Smooth muscle cell (in vitro differentiated cells): ENCODE measurements around the gene BIRC2. TPM values are rescaled to one million over a fixed set of nuclear protein-coding genes. Genes with fewer than 3 reads are reported as not detected.
A peak's percentile ranks its signal among the peaks of the same experiment; 100 is the strongest.

ENCODE experiments used
- DNase-seq: peaks from one replicate; lab custom pipeline; 2025; ENCODE audit not compliant: unreplicated experiment; lab: John Stamatoyannopoulos, UW
- H2AFZ ChIP-seq: fragments of 200-600 bp; sonication (generic); 2 replicates; pipeline ENCODE4 v1.6.0; 2016; ENCODE audit warnings: antibody characterized with exemption, low read depth, mild to moderate bottlenecking
- H3F3A ChIP-seq: fragments of 200-600 bp; sonication (generic); 2 replicates; pipeline ENCODE4 v1.6.0; 2017; ENCODE audit warnings: antibody characterized with exemption, low read depth
- H3K27ac ChIP-seq: fragments of 200-600 bp; sonication (generic); 2 replicates; pipeline ENCODE4 v1.5.1; 2016; ENCODE audit warnings: low read depth, mild to moderate bottlenecking
- H3K27me3 ChIP-seq: fragments of 200-600 bp; sonication (generic); 2 replicates; pipeline ENCODE4 v1.6.1; 2016; ENCODE audit warnings: low read depth, mild to moderate bottlenecking
- H3K36me3 ChIP-seq: fragments of 200-600 bp; sonication (generic); 2 replicates; pipeline ENCODE4 v1.5.1; 2016; ENCODE audit warnings: low read depth
- H3K4me1 ChIP-seq: fragments of 200-600 bp; sonication (generic); 2 replicates; pipeline ENCODE4 v1.5.1; 2016; ENCODE audit warnings: low read depth
- H3K4me2 ChIP-seq: fragments of 200-600 bp; sonication (generic); 2 replicates; pipeline ENCODE4 v1.6.0; 2016; ENCODE audit warnings: mild to moderate bottlenecking
- H3K4me3 ChIP-seq: fragments of 200-600 bp; sonication (generic); 2 replicates; pipeline ENCODE4 v1.5.1; 2016; ENCODE audit warnings: mild to moderate bottlenecking
- H3K79me2 ChIP-seq: fragments of 200-600 bp; sonication (generic); 2 replicates; pipeline ENCODE4 v1.6.0; 2016; ENCODE audit warnings: low read depth, mild to moderate bottlenecking
- H3K9ac ChIP-seq: fragments of 200-600 bp; sonication (generic); 2 replicates; pipeline ENCODE4 v1.6.0; 2016; ENCODE audit warnings: low read depth
- H3K9me3 ChIP-seq: fragments of 200-600 bp; sonication (generic); replicated peaks from 2 replicates; pipeline ENCODE4 v1.5.1; 2016; ENCODE audit warnings: low read depth
- H4K20me1 ChIP-seq: fragments of 200-600 bp; sonication (generic); 2 replicates; pipeline ENCODE4 v1.6.0; 2016; ENCODE audit warnings: low read depth
- WGBS: methylation state at CpG from one replicate; pipeline ENCODE4 v1.1.7; 2016; ENCODE audit warnings: low lambda C conversion rate; 5-methylcytosine and 5-hydroxymethylcytosine counted together
- polyA plus RNA-seq: library from polyadenylated mRNA; unstranded; fragments of >200 nt; fragmentation: Nextera tagmentation; extraction: Ambion mirVana; gene quantifications from 2 replicates; pipeline ENCODE4 v1.2.1, GENCODE V29; 2016
- total RNA-seq: library from RNA; depleted of rRNA; stranded (reverse); fragments of >200 nt; gene quantifications from 2 replicates; pipeline ENCODE4 v1.2.3, GENCODE V29; 2014
- TF ChIP-seq, protein P1 (sequence below): fragments of 200-600 bp; sonication (generic); IDR thresholded peaks from 2 replicates; pipeline ENCODE4 v1.5.1; 2017; ENCODE audit warnings: borderline replicate concordance, mild to moderate bottlenecking, antibody characterized with exemption; ENCODE audit not compliant: insufficient read depth, poor library complexity, severe bottlenecking

Gene BIRC2
- total and polyA plus RNA-seq, 2 experiments from 2014 or later, result 46.3 to 170 TPM

DNA sequence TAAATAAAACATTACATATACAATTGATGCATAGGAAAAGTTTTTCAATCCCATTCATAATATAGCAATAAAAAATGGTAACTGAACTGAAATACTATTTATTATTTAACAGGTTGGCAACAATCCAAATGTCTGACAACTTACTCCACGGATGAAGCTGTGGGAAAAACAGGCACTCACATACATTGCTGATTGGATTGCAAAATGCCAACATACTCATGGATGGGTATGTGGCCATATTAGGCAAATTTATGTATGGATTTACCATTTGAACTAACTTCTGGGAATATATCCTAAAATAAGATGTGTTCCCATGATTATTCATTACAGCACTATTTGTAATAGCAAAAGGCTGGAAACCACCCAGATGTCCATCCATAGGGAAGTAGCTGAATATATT lies 3.2 kb upstream of the BIRC2 start:
- H3K4me1 ChIP-seq, result peaks cover 15% of the 10 kb centered on the region
- peaks cover 14% of the 10 kb centered on the region for H3K79me2 ChIP-seq
- no peaks in the 10 kb centered on the region for H3K9me3 ChIP-seq
- no peak overlapping the region for H3K9ac ChIP-seq
- TF ChIP-seq, protein P1, sequence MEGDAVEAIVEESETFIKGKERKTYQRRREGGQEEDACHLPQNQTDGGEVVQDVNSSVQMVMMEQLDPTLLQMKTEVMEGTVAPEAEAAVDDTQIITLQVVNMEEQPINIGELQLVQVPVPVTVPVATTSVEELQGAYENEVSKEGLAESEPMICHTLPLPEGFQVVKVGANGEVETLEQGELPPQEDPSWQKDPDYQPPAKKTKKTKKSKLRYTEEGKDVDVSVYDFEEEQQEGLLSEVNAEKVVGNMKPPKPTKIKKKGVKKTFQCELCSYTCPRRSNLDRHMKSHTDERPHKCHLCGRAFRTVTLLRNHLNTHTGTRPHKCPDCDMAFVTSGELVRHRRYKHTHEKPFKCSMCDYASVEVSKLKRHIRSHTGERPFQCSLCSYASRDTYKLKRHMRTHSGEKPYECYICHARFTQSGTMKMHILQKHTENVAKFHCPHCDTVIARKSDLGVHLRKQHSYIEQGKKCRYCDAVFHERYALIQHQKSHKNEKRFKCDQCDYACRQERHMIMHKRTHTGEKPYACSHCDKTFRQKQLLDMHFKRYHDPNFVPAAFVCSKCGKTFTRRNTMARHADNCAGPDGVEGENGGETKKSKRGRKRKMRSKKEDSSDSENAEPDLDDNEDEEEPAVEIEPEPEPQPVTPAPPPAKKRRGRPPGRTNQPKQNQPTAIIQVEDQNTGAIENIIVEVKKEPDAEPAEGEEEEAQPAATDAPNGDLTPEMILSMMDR, result no peak
- H3K27ac ChIP-seq, result peak overlapping the region; percentile 99
- H4K20me1 ChIP-seq, result peaks cover 11% of the 10 kb centered on the region
- no peak for DNase-seq
- no peak overlapping the region for H3K4me2 ChIP-seq
- no peak overlapping the region for H2AFZ ChIP-seq
- no peaks in the 10 kb centered on the region for H3K36me3 ChIP-seq
- H3K4me3 ChIP-seq, result no peak overlapping the region
- 36% methylated on average over 1 of the region's 1 CpG for WGBS
- peaks cover 3% of the 10 kb centered on the region for H3F3A ChIP-seq
- no peaks in the 10 kb centered on the region for H3K27me3 ChIP-seq

DNA sequence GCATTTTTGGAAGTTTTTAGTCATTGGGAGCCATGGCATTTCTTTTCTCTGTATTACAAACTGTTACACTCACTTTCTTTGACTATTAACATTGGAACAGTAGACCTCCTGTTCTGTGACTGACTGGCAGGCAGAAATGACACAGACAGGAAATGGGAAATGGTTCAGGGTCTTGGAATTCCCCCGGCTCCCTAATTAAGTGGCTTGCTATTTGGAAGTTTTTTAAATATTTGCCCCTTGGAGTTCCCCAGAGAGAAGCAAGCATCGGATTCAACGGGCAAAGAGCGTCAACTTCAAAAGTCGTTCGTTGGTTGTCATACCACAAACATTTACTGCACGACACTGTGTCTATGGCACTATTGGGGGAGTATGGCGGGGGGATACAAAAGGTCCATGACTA lies 1.1 kb upstream of the BIRC2 start:
- H3K9ac ChIP-seq, result peak overlapping the region; percentile 99
- no peaks in the 10 kb centered on the region for H3K27me3 ChIP-seq
- WGBS, result 7% methylated on average over 8 of the region's 8 CpGs
- peaks cover 3% of the 10 kb centered on the region for H3F3A ChIP-seq
- peak overlapping the region; percentile 95 for H3K4me2 ChIP-seq
- peak overlapping the region; percentile 99 for H3K27ac ChIP-seq
- H3K79me2 ChIP-seq, result peaks cover 35% of the 10 kb centered on the region
- no peaks in the 10 kb centered on the region for H3K9me3 ChIP-seq
- DNase-seq, result no peak
- H3K4me3 ChIP-seq, result peak overlapping the region; percentile 93
- no peak overlapping the region for H2AFZ ChIP-seq
- TF ChIP-seq, protein P1, result peak; percentile 3
- peaks cover 30% of the 10 kb centered on the region for H4K20me1 ChIP-seq
- H3K4me1 ChIP-seq, result peaks cover 15% of the 10 kb centered on the region
- peaks cover 4% of the 10 kb centered on the region for H3K36me3 ChIP-seq

DNA sequence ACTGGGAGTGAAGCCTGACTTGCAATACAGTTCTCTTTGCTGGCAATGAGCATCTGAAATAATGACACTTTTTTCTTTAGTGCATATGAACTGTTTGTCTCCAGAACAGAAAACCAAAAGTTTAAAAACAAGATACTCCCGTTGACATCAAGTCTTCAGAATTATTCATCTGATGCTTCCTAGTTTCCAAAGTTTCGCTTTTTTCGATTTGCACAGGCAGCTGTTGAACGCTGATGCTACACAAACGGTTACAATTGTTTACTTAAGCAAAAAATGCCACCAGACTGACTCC lies 612 bp upstream of the BIRC2 start:
- peak overlapping the region; percentile 25 for H2AFZ ChIP-seq
- 3% methylated on average over 5 of the region's 5 CpGs for WGBS
- peaks cover 30% of the 10 kb centered on the region for H4K20me1 ChIP-seq
- H3K27me3 ChIP-seq, result no peaks in the 10 kb centered on the region
- no peaks in the 10 kb centered on the region for H3K9me3 ChIP-seq
- peak overlapping the region; percentile 93 for H3K4me3 ChIP-seq
- TF ChIP-seq, protein P1, result no peak
- peaks cover 3% of the 10 kb centered on the region for H3F3A ChIP-seq
- H3K36me3 ChIP-seq, result peaks cover 7% of the 10 kb centered on the region
- H3K4me1 ChIP-seq, result peaks cover 15% of the 10 kb centered on the region
- peaks cover 40% of the 10 kb centered on the region for H3K79me2 ChIP-seq
- H3K9ac ChIP-seq, result peak overlapping the region; percentile 99
- peak overlapping the region; percentile 99 for H3K27ac ChIP-seq
- no peak for DNase-seq
- H3K4me2 ChIP-seq, result peak overlapping the region; percentile 95
